ENCODE data around the gene PTGER1.
"Not testable (repeated sequence)": the region's sequence is repeated elsewhere in the genome, so short reads cannot be mapped to it uniquely, and the experiment has no call there.

PTGER1 gene

DNA sequence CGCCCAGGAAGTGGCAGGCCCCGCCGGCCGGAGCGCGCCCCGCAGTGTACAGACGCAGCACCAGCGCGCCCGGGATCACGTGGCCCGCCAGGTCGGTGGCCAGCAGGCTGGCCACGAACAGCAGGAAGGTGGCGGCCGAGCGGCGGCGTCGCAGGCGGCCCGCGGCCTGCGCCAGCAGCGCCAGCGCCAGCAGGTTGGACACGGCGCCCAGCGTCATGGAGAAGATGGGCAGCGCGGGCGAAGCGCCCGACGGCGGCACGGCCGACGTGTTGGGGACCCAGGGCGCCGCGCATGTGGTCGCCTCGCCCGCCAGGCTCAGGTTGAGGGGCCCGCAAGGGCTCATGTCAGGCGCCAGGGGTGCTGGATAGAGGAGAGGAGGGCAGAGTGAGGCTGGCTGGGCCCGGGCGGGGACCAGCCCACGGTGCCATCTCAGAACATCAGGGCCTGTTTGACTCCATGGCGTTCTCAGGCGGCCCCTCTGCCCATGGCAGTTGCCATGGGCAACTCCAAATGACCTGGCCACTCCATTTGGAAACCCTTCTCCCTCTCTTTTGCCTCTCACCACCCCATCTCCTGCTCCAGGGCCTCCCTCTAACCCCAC, 1.1 kb downstream of the PTGER1 start:
- DNase-seq = no peak

DNA sequence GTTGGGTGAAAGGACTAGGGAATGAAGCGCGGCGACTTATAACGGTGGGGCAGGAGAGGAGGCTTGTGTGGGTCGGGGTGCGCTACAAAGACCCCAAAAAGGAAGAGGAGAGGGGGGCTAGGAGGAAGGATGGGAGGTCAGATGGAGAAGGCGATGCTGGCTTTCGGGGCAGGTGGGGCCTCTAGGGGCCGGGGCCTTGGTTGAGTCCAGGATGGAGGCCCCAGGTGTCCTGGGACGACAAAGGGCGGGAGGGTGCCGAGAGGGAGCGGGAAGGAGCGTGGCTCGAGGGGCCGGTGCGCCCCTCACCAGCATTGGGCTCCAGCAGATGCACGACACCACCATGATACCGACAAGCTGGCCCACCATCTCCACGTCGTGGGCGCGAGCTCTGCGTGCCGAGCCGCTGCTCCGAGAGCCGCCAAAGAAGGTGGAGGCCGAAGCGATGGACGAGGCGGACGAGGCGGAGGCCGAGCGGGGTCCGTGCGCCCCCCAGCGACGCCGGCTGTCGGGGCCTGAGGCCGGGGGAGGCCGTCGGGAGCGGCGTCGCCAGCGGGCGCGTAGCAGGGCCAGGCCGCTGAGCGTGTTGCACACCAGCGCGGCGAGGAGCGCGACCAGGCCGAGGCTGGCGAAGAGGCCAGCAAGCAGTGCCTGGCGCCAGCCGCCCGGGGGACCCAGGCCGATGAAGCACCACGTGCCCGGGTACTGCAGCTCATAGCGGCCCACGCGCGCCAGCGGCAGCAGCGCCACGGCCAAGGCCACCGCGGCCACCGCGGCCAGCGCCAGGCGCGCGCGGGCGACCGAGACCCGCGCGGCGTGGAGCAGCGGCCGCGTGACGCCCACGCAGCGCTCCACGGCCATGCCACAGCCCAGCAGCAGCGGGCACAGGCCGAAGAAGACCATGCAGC, 1.8 kb downstream of the PTGER1 start:
- DNase-seq = no peak

DNA sequence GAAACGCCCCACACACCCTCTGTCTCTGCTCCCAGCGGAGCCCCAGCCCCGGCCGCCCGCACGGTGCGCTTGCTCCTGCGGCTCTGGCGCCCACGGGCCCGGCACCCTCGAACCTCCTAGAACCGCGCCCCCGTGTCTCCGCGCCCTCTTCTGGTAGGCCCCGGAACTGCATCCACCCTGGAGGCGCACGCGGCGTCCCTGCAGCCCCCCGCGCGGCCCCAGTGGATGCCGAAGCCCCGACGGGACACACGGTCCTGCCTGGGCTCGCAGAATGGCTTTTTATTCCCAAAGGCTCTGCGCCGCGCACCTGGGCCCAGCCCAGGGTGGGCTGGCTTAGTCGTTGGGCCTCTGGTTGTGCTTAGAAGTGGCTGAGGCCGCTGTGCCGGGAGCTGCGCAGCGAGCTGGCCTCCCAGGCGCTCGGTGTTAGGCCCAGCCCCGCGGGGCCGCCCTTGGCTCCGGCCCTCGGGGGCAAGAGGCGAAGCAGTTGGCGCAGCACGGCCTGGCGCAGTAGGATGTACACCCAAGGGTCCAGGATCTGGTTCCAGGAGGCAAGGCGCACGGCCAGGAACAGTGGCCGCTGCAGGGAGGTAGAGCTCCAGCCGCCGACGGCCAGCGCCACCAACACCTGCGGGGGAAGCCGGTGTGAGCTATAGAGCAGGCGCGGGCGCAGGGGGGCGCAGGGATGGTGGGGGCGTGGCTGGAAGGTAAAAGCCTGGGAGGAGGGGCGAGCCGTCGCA, 2.8 kb downstream of the PTGER1 start:
- DNase-seq = peak; percentile 48

DNA sequence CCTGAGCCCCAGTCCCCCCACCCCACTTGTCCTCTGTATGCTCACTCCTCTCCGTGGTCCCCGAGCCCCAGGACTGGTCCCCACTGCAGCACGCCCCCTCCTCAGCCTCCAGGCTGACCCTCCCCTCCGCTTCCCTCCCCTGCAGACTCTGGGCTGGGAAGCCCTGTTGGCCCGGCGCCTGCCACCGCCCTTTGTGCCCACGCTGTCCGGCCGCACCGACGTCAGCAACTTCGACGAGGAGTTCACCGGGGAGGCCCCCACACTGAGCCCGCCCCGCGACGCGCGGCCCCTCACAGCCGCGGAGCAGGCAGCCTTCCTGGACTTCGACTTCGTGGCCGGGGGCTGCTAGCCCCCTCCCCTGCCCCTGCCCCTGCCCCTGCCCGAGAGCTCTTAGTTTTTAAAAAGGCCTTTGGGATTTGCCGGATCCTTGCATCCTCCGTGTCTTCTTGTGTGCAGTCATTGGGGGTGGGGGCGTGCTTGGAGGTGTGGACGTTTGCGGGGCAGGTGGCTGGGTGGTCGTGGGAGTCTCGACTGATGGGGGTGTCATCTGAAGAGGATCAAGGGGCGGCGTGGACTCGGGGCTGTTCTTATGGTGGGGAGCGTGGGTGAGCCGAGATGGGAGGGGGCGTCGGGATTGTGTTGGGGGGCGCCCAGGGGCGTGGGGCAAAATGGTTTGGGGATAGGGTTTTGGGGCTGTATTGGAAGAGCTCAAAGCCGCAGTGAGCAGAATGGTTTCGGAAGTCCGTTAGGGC, 3.5 kb downstream of the PTGER1 start:
- DNase-seq = no peak

DNA sequence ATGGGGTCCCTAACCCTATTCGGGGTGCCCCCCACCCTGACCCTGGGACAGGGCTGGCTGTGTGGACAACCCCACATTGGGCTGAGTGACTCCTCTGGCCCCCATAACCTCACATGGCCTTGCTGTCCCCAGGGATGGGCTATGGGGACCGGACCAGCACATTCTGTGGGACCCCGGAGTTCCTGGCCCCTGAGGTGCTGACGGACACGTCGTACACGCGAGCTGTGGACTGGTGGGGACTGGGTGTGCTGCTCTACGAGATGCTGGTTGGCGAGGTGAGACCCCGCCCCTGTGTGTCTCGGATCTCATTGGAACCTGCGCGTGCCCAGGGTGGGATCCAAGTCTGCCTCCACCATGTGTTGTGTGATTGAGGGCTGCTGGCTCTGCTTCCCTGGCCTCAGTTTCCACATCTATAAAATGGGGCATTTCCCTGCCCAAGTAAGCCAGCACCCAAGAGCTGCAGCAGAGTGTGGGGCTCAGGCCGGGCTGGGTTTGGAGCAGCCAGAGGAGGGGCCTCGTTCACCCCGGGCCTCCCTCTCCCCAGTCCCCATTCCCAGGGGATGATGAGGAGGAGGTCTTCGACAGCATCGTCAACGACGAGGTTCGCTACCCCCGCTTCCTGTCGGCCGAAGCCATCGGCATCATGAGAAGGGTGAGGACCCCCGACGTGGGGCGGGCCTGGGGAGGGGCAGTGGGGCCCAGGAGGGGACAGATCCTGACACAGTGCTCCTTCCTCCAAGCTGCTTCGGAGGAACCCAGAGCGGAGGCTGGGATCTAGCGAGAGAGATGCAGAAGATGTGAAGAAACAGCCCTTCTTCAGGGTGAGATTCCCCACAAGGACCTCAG, 4.9 kb downstream of the PTGER1 start:
- no peak for DNase-seq

DNA sequence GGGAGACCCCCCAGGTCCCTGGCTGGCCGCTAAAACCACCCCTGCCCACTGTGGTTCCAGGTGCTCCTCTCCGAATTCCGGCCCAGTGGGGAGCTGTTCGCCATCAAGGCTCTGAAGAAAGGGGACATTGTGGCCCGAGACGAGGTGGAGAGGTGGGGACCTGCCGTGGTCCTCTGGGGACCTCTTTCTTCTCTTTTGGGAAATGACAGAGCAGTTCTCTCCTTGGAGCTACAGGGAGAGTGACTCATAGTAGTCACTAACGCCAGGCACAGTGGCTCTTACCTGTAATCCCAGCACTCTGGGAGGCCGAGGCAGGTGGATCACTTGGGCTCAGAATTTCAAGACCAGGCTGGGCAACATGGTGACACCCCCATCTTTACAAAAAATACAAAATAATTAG, 7.3 kb downstream of the PTGER1 start:
- no peak for DNase-seq

DNA sequence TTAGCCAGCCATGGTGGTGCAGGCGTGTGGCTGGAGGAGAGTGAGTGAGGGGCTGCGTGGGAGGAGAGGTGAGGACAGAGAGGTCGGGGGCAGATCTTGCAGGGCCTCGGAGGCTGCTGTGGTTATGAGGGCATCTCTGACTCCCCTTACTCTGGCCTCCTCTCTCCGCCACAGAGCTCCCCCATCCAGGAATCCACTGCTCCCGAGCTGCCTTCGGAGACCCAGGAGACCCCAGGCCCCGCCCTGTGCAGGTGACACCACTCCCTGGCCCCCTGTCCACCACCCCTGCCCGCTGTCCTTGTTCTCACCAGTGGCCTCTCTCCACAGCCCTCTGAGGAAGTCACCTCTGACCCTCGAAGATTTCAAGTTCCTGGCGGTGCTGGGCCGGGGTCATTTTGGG, 7.8 kb downstream of the PTGER1 start:
- no peak for DNase-seq

DNA sequence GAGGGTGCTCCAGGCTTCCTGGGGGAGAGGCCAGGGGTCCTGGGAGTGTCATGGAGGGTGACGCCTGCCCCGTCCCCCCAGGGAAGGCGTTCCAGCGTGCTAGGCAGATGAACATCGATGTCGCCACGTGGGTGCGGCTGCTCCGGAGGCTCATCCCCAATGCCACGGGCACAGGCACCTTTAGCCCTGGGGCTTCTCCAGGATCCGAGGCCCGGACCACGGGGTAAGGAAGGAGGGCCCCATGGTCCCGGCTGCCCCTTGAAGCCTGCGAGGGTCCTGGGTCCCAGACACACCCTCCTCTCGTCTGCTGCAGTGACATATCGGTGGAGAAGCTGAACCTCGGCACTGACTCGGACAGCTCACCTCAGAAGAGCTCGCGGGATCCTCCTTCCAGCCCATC, 11.4 kb downstream of the PTGER1 start:
- DNase-seq = no peak

DNA sequence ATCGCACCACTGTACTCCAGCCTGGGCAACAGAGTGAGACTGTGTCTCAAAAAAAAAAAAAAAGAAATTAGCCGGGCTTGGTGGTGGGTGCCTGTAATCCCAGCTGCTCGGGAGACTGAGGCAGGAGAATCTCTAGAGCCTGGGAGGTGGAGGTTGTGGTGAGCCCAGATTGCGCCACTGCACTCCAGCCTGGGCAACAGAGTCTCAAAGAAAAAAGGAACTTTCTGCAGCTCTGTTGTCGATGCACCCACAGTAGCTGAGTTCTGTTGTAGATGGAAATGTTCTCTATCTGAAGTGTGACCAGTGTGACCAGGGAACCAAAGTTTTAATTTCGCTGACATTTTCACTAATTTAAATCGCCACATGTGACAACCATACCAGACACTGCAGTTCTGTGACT, 12.8 kb downstream of the PTGER1 start:
- not testable (repeated sequence) for DNase-seq

DNA sequence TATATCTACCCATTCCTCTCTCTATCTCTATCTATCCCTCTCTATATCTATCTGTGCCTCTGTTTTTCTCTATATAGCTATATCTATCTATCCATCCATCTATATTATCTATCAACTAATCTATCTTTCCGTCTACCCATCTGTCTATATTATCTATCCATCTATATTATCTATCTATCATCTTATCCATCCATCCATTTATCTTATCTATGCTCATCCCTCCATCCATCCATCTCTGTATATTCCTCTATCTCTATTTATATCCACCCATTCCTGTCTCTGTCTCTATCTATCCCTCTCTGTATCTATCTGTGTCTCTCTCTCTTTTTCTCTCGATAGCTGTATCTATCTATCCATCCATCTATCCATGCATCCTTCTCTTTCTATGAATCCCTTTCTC, 14.2 kb downstream of the PTGER1 start:
- DNase-seq = no peak

DNA sequence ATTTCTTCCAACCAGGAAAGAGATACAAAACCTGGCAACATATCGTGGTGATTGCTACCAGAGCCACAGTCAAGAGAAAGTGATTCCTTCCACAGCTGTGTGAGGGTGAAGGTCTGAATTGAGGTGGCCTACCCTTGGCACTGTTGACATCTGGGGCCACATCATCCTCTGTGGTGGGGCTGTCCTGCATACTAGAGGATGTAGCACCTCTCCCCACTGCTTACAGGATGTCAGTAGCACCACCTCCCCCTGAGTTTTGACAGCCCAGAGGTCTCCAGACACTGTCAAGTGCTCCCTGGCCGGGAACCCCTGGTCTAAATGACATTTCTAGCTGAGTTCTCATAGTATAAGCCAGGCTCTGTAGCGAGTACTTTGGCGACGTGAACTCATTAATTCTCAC, 15.5 kb downstream of the PTGER1 start:
- no peak for DNase-seq

DNA sequence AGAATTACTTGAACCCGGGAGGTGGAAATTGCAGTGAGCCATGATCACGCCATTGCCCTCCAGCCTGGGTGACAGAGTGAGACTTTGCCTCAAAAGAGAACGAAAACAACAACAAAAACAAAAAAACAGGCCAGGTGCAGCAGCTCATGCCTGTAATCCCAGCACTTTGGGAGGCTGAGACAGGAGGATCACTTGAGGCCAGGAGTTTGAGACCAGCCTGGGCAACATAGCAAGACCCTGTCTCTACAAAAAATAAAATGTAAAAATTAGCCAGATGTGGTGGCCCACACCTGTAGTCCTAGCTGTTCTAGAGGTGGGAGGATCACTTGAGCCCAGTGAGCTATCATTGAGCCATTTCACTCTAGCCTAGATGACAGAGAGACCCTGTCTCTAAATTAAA, 22.9 kb downstream of the PTGER1 start:
- DNase-seq = not testable (repeated sequence)

DNA sequence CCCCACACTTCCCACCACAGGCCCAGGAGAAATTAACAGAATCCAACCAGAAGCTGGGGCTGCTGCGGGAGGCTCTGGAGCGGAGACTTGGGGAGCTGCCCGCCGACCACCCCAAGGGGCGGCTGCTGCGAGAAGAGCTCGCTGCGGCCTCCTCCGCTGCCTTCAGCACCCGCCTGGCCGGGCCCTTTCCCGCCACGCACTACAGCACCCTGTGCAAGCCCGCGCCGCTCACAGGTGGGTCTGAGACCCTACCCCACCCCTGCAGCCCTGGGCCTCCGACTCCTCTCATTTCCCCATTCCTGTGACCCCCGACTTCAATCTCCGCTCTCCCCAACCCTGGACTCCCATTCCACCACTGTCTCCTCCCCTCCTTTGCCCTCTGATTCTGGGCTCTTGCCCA, 24.3 kb downstream of the PTGER1 start:
- DNase-seq = no peak

DNA sequence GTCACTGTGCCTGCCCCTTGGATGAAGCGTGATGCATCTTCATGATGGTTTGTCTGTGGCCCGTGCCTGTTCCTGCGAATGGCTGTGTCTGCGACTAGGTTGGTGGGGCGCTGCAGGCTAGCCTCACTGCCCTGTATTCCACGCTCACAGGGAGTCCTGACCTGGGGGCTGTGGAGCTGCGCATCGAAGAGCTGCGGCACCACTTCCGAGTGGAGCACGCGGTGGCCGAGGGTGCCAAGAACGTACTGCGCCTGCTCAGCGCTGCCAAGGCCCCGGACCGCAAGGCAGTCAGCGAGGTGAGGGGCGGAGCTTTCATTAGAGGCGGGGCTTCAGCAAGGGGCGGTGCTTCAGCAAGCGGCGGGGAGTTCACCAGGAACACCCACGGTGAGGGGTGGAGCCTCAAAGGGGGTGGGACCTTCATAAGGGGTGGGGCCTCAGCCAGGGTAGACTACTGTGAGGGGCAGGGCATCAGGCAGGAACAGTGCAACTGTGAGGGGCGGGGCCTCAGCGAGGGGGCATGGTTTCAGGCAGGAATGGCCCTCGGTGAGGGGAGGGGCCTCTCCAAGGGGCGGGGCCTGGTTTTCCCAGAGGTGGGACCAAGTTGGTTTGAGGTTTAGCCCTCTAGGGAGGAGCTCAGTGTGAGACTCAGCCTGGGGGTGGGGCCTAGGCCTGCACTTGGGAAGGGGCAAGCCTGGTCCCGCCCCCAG, 24.8 kb downstream of the PTGER1 start:
- DNase-seq = no peak

DNA sequence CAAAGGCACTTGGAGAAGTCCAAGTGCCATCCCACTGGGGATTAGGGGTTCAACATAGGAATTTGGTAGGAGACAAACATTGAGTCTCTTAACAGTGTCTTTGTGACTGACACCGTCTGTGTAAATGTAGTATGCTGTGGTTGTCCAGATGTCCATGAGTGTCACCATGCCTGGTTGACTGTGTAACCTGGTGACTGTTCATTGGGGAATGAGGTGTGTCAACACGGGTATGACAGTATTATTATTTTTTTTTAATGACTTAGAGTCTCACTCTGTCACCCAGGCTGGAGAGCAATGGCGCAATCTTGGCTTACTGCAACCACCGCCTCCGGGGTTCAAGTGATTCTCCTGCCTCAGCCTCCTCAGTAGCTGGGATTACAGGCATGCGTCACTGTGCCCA, 25.8 kb downstream of the PTGER1 start:
- no peak for DNase-seq

DNA sequence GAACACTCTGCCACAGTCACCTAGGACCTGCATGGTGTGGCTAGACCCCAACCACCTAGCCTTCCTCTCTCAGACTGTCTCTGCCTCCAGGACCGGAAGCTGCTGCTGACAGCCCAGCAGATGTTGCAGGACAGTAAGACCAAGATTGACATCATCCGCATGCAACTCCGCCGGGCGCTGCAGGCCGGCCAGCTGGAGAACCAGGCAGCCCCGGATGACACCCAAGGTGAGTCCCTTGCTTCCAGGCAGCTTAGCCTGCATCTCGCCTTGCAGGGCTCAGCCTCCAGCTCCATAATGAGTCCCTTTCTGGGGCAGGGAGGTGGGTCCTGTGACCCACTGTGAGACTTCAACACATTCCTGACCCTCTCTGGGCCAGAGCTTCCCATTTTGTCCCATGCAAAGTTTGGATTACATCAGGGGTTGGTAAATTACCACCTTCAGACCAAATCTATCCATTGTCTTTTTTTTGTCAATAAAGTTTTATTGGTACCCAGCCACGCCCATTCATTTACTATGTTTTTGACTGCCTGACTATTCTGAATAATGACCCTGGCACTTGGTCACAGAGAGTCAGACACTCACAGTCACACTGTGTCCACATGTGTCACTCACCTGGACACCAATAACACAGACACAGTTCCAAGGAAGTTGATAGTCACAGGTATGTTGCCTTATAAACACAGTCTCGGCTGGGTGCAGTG, 28.7 kb downstream of the PTGER1 start:
- DNase-seq = no peak

DNA sequence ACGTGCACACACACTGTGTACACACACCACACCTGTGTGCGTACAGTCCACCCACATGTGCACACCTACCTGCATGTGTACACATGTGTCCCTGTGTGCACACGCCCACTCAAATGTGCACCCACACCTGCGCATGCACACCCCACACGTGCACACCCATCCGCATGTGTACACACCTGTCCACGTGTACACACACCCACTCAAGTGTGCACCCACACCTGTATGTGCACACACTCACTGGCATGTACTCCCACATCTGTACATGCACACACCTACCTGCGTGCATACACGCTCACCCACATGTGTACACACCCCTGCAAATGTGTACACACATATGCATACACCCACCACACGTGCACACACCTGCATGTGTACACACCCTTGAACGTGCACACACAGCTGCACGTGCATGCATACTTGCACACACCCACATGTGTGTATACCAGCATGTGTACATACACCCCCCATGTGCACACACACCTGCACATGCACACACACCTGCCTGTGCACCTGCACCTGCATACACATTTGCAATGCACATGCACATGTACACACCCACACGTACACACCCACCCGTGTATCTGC, 31.4 kb downstream of the PTGER1 start:
- DNase-seq = no peak

DNA sequence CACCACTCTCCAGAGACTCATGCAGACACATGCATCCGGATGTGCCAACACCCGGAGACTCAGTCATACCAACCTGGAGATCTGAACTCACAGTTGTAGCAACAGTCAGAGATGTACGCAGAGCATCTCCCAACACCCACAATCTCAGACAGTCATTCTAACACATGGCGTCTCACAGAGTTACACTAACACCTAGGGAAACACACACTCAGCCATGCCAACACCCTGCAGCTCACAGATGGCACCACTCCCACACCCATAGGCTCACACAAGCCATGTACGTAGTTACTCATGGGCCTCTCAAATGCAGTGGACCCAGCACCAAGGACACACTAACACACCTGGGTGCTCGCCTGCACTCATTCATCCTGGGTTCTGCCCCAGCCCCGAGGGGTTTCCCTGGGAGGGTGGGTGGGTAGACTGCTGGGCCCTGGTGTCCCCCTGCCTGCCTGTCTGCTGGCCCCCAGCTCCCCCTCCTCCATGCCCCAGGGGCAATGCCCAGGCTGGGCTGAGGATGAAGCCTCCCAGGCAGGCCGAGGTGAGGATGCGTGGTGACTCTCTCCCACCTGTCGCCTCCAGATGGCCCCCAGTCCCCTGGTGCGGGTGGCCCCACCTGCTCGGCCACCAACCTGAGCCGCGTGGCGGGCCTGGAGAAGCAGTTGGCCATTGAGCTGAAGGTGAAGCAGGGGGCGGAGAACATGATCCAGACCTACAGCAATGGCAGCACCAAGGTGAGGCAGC, 32.1 kb downstream of the PTGER1 start:
- no peak for DNase-seq
